NCI-H82 (cell line): ENCODE data around the gene MS4A7.
"Not testable (repeated sequence)": the region's sequence is repeated elsewhere in the genome, so short reads cannot be mapped to it uniquely, and the experiment has no call there.

Experiments used
- DNase-seq: peaks from one replicate; lab custom pipeline; 2025; lab: John Stamatoyannopoulos, UW

The MS4A7 gene, protein sequence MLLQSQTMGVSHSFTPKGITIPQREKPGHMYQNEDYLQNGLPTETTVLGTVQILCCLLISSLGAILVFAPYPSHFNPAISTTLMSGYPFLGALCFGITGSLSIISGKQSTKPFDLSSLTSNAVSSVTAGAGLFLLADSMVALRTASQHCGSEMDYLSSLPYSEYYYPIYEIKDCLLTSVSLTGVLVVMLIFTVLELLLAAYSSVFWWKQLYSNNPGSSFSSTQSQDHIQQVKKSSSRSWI

DNA sequence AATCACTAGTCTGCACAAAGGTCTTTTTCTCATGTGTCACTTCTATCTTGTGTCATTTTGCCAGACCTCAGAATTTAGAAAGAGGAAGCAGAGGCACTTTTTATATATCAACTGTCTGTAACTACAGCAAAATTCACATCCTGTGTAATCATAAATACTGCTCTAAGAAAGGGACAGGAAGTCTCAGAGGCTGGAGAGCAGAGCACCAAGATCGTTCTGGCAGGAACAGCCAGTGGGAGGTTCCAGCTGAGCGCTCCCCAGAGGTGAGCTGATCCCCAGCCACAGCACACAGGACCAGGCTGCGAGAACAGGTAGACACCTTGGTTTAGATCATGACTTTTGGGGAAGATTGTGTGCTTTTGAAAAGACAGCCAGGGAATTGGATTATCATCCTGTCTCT, at the start of gene MS4A7:
Gene MS4A7, plus strand, starts transcription at position 179 of the 400 bp plus-strand sequence. CDS start 4,610 bp downstream, outside the sequence.
- no peak for DNase-seq

DNA sequence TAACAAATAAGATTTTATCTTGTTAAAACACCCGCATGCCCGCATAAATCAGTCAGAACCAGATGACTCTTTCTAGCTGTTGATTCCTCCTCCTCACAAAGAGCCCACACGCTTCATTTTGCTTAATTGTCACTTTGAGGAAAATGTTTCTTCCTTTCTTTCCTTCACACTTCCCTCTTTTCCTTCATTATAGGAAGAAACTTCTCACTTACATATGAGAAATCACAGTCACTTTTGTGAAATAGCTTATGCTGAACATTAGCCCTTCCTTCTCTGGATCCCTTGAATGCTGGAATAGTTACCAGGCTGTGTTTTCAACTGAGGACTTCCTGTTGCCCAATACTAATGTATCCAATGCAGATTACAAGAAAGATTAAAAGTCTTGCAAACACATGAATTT, 45.5 kb upstream of the MS4A7 start:
- DNase-seq = no peak

DNA sequence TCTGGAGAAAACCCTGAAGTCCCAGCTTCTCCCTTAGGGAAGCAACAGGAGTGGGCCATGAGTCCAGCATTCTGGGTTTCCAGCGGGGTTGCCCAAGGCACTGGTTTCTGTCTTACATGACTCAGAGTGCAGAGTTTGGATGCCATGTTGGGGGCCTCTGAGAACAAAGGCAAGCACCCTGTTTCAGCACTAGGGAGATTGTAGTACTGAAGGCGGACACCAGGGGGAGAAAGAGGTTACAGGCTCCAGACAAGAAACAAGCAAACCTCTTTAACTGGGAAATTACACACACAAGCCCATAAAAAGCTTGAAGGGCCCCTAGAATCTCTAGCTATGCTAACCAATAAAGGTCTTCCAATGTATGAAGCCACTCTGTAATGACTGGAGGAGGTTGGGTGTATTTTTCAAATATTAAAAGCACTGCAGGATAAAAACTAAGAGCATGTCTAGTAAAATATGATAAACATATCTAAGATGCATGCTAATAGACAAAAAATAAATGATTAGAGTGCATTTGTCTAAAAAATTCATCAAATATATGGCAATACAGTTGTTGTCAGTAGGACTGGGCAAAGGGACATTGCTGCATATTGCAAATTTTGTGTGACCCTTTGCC, 44.2 kb upstream of the MS4A7 start:
- DNase-seq = peak; percentile 51

DNA sequence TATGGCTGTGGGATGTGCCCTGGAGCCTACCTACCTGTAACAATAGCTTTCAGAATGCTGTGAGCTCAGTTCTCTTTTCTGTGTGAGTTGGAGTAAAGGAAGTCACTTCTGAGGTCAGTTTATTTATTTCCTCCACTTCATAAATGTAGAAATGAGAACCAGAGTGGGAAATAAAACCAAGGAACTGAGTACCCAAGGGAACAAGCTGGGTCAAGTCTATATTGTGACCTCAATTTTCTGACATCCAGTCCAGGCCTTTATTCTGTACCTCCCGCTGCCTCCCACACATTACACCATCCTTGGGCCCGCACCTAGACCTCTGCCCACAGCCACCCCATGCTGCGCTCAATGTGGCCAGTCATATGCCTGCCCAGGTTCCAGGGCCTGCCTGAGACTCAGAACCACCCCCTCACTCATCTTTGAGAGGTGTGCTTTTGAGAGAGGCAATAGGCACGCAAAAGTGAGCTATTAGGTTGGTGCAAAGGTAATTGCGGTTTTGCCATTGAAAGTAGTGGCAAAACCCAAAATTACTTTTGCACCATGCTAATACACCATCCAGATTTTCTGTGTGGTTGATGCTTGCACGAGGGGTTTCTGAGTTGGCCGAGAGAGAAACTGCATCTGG, 41.5 kb upstream of the MS4A7 start:
- no peak for DNase-seq

DNA sequence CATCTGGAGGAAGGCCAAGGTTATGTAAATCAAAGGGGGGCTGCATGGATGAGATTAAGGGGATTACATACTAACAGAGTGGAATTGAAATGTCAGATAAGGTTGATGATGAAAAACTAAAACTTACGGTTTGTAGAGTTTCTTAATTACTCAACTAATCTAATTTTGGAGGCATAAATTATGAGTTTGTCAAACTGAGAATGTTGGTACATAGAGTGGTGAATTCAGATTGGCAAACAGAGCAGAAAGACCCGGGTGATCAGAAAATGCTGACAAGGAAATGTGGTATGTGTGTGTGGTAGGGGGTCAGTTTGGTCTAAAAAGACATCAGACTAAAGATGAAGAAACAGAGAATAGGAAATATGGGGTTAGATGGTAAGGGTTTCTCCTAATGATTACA, 40.3 kb upstream of the MS4A7 start:
- no peak for DNase-seq

DNA sequence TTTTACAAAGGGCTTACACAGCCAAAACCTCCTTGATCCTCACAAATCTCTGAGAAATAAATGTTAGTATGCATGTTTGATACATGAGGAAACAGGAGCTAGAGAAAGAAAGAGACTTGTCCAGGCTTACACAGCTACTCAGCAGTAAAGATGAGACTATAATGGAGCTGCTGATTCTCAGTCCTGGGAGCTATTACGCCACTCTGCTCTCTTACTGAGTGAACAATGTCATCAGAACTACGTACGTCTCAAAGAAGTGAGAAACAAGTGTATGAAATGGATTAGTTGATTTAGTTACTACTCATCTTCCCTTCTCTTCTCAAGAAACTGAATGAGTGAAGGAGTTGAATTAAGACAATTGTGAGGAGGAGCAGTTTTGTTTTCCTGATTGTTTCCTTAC, 39.0 kb upstream of the MS4A7 start:
- no peak for DNase-seq

DNA sequence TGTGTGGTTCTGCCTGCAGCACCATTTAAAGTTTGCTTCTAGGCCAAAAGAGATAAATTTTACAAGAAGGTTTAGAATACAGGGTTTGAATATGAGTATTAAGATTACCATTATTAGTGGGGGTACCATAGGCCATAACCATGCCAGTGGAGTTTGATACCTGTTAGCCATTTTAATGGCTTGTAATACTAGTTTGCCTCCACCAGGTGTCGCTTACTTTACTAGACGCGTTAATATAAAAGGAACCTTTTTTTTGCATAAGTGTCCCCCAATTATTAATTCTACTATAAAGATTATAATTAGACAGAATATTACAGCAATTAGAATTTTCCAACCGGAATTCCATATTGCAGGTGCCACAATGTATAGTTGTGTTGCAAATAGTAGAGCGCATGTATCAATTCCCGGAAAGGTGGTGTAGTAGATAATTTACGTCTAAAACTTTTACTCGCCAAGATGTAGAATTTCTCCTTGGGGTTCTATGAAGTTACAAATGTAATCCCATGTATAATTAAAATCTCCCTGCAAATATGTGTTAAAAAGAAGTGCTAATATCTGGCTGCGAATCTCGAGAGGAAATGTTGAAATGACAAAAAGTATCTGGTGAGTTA, 35.1 kb upstream of the MS4A7 start:
- peak; percentile 40 for DNase-seq

DNA sequence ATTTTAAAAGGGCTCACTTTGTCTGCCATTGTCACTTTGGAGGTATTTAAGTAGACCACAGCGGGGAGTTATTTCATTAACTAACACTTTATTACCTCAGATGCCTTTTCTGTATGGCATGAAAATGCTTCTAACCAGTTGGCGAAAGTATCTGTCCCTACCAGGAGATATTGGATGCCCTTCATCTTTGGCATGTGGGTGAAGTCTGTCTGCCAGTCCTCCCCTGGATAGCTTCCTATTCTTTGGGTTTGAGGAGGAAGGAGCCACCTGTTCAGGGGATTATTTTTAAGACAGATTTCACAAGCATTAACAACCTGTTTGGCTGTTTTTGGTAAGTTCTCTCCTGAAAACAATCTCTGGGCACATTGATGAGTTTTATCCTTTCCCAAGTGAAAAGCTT, 34.2 kb upstream of the MS4A7 start:
- DNase-seq = no peak

DNA sequence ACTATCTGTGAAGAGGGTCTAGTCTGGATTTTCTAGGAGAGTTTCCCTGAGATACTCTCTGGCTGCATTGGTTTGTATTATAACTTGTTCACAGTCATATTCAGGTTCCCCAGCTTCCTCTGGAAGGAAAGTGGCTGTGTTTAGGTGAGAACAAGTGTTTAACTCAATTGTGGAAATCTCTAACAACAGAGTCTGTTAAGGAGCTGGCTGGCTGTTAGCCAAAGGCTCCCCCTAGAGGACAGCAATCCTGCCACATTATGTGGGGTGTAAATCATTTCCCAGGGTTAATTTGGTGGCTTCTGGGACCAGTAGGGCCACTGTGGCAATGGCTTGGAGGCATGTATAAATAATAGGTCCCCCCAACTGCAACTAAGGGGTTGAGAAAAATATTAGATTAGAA, 32.8 kb upstream of the MS4A7 start:
- peak; percentile 18 for DNase-seq

DNA sequence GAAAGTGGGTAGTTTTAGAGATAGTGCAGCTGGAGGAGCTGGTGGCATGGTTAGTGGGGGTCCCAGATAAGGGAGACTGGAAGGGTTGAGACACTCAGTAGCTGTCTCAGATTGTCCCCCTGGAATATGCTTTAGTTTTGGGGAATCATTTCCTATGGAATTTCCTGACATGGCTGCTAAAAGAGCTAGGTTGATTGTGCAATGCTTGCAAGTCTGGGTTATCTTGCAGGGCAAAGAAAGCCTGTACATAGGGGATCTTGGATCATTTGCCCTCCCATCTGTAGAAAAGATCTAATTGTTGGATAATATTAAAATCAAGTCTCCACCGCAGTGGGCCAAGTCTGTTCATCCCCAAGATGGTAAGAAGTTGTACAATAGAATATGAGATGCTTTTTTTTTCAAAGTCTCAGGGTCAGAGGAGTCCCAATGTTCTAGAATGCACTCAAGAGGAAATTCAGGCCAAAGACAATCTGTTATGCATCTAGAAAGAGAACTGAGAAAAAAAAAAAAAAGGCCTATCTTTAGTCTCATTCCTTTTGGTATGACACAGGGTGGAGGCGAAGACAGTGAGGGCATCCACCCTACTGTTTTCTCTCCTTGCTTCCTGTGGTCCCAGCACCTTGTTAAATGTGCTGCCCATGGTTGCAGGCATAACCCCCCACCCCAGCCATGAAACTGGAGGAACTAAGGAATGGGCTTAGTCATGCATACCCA, 31.1 kb upstream of the MS4A7 start:
- no peak for DNase-seq

DNA sequence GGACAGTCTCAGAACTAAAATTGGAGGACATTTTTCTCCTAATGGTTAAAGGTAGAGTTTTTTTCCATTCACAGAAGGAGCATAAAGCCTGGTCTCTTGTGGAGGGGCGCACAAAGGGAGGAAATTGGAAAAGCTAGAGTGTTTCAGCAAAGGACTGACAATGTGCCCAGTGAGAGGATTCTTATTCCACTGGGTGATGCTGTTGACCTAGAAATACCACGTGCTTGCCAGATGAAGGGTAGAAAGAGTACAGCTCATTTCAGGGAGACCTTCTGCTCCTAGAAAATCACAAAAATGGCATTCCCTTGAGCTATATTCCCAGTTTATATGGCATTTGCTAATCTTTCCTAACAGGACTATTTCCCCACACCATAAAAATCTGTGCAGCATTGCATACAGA, 30.2 kb upstream of the MS4A7 start:
- DNase-seq = no peak

DNA sequence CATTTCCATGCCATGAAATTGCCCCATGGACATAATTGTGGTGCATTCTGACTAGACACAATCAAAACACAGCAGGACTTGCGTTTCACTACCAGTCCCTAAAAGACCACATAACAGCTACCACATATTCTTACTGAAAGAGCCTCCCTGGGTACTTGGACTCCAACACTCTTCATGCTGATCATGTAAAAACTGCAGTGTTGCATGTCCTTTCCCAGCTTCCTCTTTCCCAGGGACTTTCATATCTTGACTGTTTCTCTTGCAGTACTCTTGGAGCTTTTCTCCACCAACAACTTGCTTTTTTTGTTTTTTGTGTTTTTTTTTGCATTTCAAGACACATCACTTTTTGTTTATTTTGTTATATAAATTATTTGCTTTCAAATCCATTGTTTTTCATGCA, 28.3 kb upstream of the MS4A7 start:
- no peak for DNase-seq

DNA sequence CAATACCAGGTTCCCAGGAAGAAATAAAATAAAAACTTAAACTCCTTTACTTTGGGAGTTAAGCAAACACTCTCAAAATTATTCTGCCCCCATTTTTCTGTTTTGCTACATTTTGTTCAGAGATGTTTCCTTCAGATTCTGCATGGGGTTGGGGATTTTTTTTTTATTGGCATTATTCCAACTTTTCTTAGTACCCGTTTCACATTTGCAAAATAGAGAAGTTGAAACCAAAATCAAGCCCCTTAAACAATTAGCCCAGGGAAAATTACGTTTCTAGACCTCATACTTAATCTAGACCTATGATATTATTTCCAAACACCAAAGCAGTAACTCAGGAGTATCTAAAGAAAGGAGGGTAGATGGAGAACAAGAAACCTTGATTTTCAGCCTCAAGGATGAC, 20.6 kb upstream of the MS4A7 start:
- no peak for DNase-seq

DNA sequence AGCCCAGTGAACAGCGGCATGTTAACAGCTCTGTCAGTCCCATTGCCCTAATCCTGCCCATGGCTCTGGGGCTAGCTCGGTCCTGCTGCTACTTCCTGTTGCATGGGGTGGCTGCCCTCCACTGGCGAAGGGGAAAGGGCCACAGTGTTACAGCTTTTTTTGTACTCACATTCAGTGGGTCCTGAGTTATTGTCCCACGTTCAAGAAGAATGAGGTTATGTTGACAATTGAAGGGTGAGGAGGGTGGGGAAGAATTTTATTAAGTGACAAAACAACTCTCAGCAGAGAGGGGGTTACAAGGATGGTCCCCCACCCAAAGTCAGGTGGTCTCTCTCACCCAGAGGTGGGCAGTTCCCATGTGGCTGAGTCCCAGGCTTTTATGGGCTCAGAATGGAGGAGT, 17.7 kb upstream of the MS4A7 start:
- DNase-seq = no peak

DNA sequence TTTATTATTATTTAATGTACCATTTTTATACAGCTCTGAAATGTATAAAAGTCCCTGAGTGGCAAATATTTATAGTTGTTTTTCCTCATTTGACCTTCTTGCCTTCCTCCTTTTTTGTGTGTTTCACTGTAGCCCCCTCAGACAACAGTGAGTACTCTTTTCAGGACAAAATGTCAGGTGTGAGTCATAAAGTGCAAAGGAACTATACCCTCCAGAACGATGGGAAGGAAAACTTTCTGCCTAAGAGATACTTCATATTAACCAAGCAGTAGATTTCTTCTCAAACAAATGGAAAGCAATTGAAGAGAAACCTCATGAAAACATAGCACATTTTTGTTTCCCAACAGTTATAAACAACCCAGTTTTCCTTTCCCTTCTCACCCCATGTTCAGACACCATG, 16.1 kb upstream of the MS4A7 start:
- no peak for DNase-seq

DNA sequence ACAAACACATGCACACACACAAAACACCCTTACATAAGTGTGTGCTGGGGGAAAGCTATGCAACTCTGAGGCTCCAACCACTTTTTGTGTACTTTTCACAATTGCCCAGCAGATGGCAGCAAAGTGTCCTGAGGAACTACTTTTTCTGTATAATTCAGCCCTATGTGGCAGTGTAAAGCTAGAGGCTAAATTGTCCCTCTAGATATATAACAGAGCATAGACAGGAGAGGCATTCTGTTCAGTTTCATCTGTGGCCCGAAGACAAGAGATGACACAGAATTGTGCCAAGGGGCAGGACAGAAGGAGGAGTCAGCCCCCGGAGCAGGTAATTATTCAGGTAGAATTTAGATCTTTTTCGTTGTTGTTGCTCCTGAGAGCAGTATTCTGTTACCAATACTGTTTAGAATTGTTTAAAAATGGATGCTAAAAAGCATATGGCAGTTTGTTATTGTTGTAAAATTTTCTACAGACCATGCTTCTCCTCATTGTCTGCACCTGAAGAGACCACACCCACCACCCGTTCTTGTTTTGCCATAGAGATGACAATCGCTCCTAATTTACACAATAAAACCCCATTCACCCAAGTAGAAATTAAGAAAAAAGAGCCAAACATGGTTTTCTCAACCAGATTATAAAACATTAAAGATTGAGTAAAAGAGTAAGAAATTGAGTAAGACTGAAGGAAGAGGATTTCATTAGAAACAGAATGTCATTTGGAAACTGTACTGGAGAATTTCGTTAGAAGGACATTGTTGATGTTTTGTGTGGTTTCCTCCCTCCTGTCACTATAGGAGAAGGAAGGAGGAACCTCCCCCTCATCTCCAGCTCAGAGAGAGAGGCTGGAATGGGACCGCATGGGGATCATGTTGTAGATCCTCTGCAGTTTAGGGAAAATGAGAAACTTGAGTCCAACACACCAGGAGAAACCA, 14.5 kb upstream of the MS4A7 start:
- peak; percentile 66 for DNase-seq

DNA sequence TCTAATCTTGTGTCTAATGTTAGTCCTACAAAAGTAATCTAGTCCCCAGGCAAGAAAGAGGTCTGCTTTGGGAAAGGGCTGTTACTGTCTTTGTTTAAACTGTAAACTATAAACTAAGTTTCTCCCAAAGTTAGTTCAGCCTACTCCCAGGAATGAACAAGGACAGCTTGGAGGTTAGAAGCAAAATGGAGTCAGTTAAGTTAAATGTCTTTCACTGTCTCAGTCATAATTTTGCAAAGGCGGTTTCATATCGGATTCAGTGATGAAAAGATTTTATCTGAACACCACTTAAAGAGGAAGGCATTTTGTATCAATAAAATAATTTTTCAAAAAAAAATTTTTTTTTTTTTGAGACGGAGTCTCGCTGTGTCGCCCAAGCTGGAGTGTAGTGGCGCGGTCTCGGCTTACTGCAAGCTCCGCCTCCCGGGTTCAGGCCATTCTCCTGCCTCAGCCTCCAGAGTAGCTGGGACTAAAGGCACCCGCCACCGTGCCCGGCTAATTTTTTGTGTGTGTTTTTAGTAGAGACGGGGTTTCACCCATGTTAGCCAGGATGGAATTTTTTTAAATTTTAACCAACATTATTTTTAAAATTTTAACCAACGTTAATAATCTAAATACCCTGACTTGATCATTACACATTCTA, 11.9 kb upstream of the MS4A7 start:
- DNase-seq = not testable (repeated sequence)

DNA sequence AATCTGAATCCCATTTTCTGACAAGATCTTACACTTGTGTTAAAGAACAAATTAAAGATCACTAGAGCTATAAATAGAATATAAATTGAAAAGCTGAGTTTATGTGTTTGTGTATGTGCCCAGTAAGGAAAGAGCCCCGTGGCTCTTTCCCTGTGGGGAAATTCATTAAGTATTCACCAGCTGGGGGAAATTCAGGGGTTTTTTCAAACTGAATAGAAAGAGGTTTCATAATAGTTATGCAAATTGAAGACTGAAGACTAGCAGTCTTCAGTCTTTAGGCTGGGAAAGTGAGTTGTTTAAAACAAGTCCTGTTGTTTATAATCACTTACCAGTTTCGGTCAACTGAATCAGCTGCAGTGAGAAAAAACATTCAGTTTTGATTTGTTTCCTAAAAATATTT, 11.3 kb upstream of the MS4A7 start:
- DNase-seq = no peak

DNA sequence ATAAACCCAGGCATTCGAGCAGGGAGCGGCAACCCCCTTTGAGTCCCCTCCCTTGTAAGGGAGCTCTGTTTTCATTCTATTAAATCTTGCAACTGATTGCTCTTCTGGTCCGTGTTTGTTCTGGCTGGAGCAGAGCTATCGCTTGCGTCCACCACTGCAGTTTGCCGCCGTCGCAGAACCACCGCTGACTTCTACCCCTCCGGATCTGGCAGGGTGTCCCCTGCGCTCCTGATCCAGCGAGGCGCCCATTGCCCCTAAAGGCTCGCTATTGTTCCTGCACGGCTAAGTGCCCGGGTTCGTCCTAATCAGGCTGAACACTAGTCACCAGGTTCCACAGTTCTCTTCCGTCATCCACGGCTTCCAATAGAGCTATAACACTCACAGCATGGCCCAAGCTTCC, 10.4 kb upstream of the MS4A7 start:
- DNase-seq = no peak

DNA sequence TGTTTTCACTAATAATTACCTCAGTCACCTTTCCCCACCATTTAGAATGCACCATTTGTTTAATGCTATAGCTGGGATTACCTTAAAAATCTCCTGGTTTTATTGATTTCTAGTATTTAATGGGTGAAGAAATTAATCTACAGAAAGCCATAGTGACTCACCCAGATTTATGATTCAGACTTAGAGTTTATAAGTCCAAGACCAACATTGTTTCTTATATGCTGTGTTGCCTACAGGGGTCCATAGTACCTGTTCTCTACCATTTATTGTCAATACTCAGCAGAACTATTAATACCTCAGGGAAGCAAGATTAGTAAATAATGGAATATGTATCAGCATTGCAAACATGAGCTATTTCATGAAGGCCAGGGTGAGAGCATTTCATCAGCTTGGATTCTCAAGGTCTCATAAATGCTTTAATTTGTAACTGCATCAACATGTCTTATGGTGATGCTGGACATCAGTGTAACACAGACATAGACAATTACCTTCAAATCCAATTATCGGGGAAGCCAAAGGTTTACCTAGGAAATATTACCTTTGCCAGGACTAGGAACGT, 8.0 kb upstream of the MS4A7 start:
- no peak for DNase-seq
